HG03378 (cell line): ENCODE results near the gene IL2RA.
"Not testable (repeated sequence)": the region's sequence is repeated elsewhere in the genome, so short reads cannot be mapped to it uniquely, and the experiment has no call there.

ENCODE experiments used
- ATAC-seq: cut with Tn5 transposase; IDR thresholded peaks from one replicate; pipeline ENCODE4 v1.9.1; 2021; ENCODE audit warnings: mild to moderate bottlenecking, moderate library complexity; ENCODE audit not compliant: unreplicated experiment

The IL2RA gene

DNA sequence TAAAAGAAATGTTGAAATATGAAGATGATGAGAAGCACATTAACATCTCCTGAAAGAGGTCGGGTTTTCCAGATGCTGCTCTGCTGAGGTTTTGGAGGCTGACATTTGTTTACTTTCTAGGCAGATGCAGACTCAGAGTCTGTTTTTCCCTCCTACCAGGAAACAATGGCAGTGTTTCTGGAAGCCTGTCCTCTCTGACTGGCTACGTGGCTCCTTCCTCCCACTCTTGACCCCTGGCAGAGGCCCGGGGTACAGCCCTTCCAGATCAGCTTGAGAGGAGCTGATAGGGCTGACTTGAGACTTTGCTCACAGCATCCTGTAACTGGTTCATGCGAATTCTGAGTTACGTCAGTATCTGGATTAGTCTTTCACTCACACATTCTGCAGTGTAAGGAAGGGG, 43.7 kb downstream of the IL2RA start:
- ATAC-seq = no peak

DNA sequence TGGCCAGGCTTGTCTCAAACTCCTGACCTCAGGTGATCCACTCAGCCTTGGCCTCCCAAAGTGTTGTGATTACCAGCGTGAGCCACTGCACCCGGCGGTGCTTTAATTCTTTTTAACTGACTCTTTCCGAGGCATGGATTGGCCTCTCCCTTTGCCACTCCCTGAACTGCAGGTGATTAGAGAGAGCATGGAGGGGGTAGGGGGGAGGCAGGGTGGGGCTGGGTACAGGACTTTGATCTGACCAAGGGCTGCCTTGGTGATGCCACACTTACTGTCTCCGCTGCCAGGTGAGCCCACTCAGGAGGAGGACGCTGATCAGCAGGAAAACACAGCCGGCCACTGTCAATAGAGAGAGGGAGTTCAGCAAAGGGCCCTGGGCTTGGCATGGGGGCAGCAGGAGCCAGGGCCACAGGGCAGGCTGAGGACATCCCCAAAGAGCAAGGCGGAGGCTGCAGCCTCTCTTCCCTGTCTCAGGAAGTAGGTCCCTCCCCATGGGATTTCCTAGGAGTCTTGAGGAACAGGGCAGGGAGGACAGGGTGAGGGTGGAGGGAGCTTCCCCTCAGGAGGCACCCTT, 44.3 kb downstream of the IL2RA start:
- no peak for ATAC-seq

DNA sequence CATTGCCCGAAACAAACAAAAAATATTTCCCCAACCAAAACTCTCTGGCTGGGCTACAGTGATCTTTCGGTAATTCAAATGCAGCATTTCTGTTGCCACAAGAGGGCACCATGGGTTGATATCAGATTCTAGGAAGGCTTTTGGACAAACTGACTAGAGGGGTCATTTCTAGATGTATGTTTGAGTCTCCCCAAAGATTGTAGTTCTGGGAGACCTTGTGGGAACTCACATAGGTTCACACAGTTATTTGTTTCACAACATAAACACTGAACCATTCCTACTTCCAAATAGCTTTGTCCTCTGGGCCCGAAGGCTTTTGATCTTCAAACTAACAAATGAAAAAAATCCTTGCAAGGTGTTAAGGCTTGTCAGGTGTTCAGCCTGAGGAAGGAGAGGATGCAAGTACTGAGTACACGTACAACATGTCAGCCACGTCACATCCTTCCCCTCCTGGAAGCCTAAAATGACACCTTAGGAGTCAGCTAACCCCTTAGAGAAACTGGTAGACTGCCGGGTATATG, 47.9 kb downstream of the IL2RA start:
- no peak for ATAC-seq

DNA sequence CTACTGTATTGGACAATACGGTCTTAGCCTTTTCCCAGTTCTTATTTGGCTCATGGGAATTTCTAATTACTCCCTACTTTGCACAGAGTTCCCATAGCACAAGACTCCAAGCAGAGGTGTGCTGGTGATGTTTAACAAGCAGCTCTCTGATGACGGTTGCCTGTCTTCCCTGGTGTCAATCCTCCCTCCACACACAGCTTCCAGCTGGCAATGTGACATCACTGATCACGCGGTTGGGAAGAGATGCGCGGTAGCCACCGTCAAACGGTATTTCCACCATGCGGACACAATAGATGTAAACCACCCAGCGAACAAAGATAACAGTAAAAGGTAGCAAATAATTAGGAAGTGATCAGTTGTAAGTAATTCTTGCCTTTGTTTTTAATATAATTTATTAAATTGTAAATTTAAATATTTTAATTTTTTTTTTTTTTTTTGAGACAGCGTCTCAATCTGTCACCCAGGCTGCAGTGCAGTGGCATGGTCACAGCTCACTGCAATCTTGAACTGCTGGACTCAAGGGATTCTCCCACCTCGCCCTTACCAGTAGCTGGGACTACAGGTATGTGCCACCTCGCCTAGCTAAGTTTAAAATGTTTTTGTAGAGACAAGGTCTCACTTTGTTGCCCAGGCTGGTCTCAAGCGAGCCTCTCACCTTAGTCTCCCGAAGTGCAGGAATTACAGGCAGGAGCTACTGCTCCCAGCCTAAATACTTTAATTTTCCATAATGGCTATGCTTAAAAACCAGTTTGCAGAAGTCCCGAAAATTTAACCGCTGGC, 48.6 kb downstream of the IL2RA start:
- ATAC-seq = no peak

DNA sequence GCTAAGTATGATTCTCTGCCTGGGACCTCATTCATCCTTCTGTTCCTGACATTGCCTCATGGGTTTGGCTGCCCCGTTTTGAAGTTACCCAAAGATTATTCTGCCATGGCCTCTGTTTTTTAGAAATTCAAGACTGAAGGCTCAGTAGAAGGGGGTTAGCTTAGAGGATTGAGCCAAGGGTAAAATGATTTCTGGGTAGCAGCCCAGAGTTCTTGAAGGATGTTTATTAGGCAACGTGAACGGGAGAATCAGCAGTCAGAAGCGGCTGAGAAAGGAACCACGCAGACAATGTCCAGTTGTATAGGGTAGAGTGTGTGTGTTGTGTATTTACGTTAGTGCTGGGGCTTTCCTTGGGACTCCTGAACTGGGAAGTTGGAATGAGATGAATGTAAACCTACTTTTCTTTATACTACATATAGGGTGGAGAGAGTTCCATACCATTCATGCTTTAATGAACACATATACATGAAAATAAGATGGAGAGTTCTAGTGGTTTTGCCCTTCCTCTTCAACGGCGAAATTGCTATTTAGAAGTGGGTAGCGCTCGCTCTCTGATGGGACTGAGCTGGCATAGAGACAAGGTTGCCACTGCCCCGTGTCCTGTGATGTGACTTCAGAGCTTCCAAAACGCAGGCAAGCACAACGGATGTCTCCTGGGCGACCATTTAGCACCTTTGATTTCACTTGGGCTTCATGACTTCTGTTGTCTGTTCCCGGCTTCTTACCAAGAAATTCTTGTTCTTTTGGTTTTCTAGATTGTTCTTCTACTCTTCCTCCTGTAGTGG, 49.9 kb downstream of the IL2RA start:
- no peak for ATAC-seq

DNA sequence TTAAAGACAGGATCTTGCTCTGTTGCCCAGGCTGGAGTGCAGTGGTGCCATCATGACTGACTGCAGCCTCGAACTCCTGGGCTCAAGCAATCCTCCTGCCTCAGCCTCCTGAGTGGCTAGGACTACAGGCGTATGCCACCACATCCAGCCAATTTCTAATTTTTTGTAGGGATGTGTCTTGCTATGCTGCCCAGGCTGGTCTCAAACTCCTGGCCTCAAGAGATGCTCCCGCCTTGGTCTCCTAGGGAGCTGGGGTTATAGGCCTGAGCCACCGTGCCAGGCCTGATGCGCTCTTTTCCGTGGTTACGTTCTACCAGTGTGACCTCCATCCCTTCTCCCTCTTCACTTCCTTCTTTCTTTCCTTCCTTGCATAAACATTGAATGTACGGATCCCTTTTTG, 50.6 kb downstream of the IL2RA start:
- no peak for ATAC-seq

DNA sequence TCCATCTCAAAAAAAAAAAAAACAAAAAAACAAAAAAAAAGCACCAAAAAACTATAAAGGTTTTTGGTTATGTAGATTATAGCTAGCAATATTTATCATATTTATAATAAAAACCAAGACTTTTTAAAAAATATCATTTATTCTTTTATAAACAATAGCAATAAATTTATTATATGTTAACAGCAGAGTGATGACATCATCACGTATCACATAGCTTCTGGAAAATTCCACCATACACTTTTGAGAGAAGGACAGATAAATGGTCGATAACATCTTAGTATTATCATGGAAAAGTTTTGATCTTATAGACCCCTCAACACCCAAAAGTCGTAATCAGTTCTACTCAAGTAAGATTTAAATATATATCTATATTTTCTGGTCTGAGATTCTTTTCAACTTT, 51.6 kb downstream of the IL2RA start:
- ATAC-seq = no peak

DNA sequence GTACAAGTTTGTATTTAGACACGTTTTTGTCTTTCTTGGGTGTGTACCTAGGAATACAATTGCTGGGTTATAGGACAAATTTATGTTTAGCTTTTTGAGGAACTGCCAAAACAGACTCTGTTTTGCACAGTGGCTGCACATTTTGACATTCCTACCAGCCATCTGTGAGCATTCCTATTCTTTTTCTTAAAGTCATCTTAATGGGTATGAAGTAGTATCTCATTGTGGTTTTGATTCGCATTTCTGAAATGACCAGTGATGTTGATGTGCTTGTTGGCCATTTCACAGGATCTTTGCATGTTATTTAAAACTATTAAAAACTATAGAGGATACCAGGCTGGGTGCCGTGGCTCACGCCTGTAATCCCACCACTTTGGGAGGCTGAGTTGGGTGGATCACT, 52.2 kb downstream of the IL2RA start:
- ATAC-seq = no peak

DNA sequence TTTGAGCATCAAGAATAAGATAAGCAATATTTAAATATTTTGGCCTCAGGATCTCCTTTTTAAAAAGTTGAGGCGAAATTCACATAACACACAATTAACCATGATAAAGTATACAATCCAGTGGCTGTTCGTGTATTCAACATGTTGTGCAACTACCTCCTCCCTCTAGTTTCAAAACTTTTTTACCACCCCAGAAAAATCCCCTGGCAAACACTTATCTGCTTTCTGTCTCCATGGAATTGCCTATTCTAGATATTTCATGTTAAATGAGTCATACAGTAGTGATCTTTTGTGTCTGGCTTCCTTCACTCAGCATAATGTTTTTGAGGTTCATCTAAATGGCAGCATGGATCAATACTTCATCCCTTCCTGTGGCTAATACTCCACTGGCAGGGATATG, 53.0 kb downstream of the IL2RA start:
- no peak for ATAC-seq

DNA sequence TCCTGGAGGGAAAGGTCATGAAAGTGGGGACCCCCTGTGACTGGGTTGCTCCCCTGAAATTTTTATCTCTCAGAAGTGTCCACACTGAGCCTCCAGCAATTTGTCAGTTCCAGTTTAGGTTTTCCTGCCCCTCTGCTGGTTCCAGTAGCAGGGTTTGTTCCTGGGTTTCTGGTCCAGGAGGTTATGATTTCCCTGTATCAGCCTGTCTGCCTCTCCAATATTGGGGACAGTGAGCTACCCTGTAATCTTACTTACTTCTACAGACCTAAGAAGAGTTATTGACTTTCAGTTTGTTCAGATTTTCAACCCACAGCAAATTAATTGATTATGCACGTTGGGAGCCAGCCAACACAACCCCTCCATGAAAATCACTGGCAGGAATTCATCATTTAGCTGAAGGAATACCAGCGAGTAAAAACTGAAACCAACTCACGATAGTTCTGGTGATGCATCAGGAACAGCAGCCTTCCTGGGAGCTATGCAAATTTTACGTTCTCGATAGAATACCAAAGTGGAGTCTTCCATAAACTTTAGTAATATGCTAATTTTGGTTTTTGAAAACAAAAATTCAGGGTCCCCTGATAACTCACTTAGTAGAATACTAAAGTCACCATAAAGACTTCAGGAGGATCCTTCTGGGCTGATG, 53.5 kb downstream of the IL2RA start:
- ATAC-seq = no peak

DNA sequence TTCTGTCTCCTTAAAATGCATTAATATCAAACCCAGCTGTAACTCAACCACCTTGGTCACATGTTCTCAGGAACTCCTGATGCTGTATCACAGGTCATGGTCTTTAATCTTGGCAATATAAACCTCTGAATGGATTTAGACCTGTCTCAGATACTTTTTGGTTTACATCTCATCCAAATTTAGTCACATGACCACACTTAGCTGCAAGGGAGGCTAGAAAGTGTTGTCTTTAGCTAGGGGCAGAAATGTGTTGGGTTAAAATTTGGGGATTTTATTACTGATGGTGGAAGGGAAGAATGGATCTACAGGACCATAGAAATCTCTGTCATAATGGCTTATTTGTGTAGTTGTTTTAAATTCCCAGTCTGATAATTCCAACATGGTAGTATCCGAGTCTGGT, 55.2 kb downstream of the IL2RA start:
- no peak for ATAC-seq

DNA sequence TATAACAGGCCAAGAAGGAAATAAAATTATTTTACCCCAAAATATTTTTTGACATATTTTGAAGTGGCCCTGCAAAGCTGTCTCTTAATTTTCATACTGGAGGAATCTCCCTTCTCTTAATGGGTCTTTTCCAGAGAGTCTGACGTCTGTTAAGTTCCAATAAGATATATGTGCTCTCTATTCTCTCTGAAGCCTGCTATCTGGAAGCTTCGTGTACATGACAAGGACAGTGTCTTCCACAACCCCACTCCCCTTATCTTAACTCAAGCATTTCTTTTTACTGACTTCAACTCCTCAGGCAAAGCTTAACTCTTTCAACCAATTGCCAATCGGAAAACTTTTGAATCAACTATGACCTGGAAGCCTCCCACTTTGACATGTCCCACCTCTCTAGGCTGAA, 55.6 kb downstream of the IL2RA start:
- no peak for ATAC-seq

DNA sequence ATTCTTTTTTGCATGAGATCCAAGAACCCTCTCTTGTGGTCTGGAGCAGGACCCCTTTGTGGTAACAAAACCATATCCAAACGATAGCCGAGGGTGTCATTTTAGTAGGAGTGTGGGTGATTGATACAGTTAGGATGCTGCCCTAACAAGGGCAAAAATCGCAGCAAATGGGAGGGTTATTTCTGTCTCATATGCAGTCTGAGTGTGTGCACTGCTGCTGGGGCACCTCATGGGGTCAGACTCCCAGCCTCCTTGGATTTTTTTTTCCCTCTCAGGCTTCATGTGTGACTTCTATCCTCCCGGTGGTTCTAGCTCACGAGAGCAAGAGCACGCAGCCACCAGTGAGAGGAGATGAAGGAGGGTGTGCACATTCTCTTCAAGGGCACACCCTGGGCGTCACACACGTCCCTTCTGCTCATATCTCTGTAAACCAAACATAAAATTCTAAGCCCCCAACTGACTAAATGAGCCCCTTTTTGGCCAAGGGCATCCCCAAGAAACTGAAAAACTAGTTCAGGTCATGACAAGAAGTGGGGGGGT, 56.2 kb downstream of the IL2RA start:
- ATAC-seq = no peak

DNA sequence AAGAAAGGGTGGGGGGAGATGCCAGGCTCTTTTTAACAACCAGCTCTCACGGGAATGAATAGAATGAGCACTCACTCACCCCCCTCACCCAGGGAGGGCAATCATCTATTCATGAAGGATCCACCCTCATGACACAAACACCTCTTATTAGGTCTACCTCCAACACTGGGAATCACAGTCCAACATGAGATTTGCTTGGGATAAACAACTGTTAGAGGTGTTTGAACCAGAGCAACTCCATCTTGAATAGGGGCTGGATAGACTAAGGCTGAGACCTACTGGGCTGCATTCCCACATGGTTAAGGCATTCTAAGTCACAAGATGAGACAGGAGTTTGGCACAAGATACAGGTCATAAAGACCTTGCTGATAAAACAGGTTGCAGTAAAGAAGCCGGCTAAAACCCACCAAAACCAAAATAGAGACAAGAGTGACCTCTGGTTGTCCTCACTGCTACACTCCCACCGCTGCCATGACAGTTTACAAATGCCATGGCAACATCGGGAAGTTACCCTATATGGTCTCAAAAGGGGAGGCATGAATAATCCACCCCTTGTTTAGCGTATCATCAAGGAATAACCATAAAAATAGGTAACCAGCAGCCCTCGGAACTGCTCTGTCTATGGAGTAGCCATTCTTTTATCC, 56.9 kb downstream of the IL2RA start:
- not testable (repeated sequence) for ATAC-seq

DNA sequence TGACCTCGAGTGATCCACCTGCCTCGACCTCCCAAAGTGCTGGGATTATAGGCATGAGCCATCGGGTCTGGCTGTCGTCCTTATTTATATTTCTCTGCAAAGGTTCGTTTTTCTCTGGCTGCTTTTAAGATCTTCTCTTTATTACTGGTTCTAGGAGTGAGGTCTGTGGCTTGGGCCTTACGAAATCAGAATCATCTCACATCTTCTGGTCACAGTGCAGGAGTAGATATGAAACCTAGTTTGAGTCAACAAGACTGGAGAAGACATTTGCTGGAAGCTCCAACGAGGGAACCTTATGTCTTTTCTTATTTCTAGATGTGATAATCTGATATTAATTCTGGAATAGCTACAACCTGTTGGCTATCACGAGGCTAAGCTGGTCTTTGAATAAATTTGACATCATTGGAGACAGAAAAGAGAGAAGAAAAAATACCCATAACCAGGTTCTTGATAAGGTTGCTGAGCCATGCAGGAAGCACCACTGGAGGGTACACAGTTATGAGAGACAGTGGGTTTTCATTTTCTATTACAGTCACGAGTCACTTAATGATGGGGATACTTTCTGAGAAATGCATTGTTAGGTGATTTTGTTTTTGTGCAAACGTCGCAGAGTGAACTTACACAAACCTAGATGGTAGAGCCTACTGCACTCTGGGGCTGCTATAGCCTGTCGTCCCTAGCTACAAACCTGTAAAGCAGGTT, 59.2 kb downstream of the IL2RA start:
- ATAC-seq = no peak

DNA sequence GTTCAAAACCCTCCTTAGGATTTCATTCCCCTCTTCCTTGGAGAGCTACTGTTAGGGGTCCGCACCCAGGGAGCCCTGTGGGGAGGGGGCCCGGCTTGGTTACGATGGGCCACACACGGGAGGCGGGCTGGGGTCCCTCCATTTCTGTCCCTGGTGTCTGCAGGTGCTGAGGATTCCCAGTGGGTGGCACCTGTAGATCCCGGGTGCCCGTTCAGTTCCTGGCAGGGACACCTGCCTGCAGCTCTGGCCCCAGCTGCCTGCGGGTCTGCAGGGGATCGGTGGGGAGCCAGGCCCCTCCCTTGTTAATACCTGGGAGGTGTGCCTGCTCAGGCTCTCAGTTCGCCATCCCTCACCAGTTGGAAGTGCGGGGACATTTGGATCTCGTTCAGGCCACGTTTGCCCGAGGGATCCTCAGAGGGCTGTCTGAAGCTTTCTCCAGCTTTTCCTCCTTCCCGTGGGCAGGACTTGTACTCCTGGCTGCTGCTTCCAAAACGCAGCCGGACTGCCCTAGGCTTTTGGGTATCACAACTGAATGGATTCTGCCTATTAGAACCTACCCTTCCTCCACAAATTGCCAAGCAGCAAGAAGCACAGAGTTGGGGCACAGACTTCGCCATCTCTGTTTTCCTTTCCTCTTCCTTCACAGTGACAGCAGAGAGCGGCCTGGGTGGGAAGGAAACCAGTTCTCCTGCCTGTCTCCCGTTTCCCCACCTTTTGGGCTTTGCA, 62.6 kb downstream of the IL2RA start:
- no peak for ATAC-seq

DNA sequence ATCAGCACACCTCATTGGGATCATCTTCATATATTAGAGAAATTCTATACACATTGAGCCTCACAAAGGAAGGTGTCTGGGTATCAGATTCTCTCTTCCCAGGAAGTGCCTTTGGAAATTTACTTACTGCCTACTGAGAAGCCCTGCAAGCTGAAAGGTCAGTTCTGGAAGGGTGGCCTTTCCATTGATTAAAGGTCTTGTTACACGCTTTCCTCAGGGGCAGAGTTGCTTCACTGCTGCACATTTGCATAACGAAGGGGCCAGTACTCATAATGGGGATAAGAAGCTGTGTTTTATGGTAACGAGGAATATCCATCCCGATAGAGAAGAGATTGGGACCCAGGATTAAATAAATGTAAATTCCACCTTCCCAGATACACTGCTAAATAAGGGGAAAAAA, 65.5 kb downstream of the IL2RA start:
- no peak for ATAC-seq

DNA sequence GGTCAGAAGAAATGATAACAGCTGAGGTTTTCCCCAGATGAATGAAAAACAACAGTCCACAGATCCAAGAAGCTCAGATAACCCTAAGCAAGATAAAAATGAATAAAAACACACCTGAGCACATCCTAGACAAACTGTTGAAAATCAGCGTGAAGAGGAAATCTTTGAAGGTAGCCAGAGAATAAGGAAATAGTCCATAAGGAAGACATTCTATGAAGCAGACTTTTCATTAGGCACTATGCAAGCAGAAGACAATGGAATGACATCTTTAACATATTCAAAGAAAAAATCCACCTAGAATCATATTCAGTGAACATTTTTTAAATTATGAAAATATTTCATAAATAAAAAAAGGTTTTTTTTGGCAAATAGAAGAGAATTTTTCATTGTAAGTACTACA, 69.8 kb downstream of the IL2RA start:
- ATAC-seq = no peak

DNA sequence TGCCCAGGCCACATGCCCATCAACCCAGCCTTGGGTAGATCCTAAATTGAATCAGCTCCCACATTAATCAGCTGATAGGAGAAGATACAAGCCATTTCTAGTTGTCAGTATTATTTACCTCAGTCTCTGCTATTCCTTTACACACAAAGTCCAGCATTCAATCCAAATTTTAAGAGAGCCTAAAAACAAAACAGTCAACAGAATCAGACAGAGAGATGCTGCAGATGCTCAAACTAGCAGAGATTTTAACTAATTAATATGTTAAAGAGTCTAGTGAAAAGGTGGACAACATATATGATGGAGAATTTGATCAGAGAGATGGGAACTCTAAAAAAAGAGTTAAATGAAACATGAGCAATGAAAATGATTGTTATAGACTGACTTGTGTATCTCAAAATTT, 70.5 kb downstream of the IL2RA start:
- no peak for ATAC-seq
